Hematopoietic multipotent progenitor cell treated with erythropoietin and hydrocortisone succinate and interleukin-3 and kit ligand, for 8 days (in vitro differentiated cells): ENCODE measurements around the gene TENT5C.
A peak's percentile ranks its signal among the peaks of the same experiment; 100 is the strongest.
"Not testable (repeated sequence)": the region's sequence is repeated elsewhere in the genome, so short reads cannot be mapped to it uniquely, and the experiment has no call there.

Experiments
- DNase-seq: peaks from one replicate; pipeline ENCODE4 v3.0.0-alpha.2; 2015

The TENT5C gene

GRCh38 chr1:117605774-117606648 is at the start of gene TENT5C:
TENT5C (plus strand) TSS chr1:117606048; CDS start chr1:117622869, 16,821 bp downstream.
- DNase-seq, result peak; percentile 99

- DNase-seq, result no peak
These were observed 49.5 kb upstream of the TENT5C start for GRCh38 chr1:117556341-117556740.

GRCh38 chr1:117556976-117557375 is 48.9 kb upstream of the TENT5C start:
- DNase-seq, result no peak

- not testable (repeated sequence) for DNase-seq
These were observed 47.4 kb upstream of the TENT5C start for GRCh38 chr1:117558451-117558850.

- no peak for DNase-seq
These were observed 46.7 kb upstream of the TENT5C start for GRCh38 chr1:117559139-117559538.

- no peak for DNase-seq
These were observed 45.9 kb upstream of the TENT5C start for GRCh38 chr1:117559985-117560384.

- no peak for DNase-seq
These were observed 44.8 kb upstream of the TENT5C start for GRCh38 chr1:117561071-117561470.

GRCh38 chr1:117561551-117561950 is 44.3 kb upstream of the TENT5C start:
- no peak for DNase-seq

GRCh38 chr1:117562581-117563491 is 43.0 kb upstream of the TENT5C start:
- DNase-seq, result no peak

GRCh38 chr1:117563492-117563875 is 42.4 kb upstream of the TENT5C start:
- no peak for DNase-seq

GRCh38 chr1:117564227-117565075 is 41.4 kb upstream of the TENT5C start:
- DNase-seq, result no peak

- DNase-seq, result no peak
These were observed 40.7 kb upstream of the TENT5C start for GRCh38 chr1:117565076-117565556.

GRCh38 chr1:117565745-117566455 is 39.9 kb upstream of the TENT5C start:
- no peak for DNase-seq

- no peak for DNase-seq
These were observed 39.3 kb upstream of the TENT5C start for GRCh38 chr1:117566556-117566955.

GRCh38 chr1:117567435-117567834 is 38.4 kb upstream of the TENT5C start:
- no peak for DNase-seq

GRCh38 chr1:117567976-117568375 is 37.9 kb upstream of the TENT5C start:
- DNase-seq, result no peak

- no peak for DNase-seq
These were observed 36.8 kb upstream of the TENT5C start for GRCh38 chr1:117568999-117569398.

GRCh38 chr1:117569856-117570255 is 36.0 kb upstream of the TENT5C start:
- DNase-seq, result no peak

- no peak for DNase-seq
These were observed 34.8 kb upstream of the TENT5C start for GRCh38 chr1:117570988-117571409.

- no peak for DNase-seq
These were observed 34.4 kb upstream of the TENT5C start for GRCh38 chr1:117571496-117571895.

- peak; percentile 10 for DNase-seq
These were observed 33.3 kb upstream of the TENT5C start for GRCh38 chr1:117572546-117572945.
